Tibial nerve (tissue), 3 donors: ENCODE data around the gene SLC29A3.

ENCODE experiments used
- CTCF ChIP-seq, 5 experiments: fragments of 200-600 bp in 3 of 5; fragments of 450-650 bp in 2 of 5; sonication (generic) in 3 of 5; IDR thresholded peaks; one replicate each; pipeline ENCODE4 v1.5.1; 2016 to 2019; ENCODE audit warnings: antibody characterized with exemption in 5 of 5, mild to moderate bottlenecking in 3 of 5, moderate library complexity in 2 of 5
- POLR2A ChIP-seq, 2 donors: fragments of 450-650 bp; IDR thresholded peaks; one replicate each; pipeline ENCODE4 v1.6.1; 2017; ENCODE audit warnings: antibody characterized with exemption in 2 of 2, mild to moderate bottlenecking in 2 of 2, moderate library complexity in 2 of 2

GRCh38 chr10:71375952-71376351 lies 56.9 kb downstream of the SLC29A3 start:
- TF ChIP-seq CTCF (IDR thresholded peaks at IDR 0.05) (no peak), POLR2A (IDR thresholded peaks at IDR 0.05) (no peak)
